Esophagus muscularis mucosa (tissue), 4 donors: ENCODE results near the gene MRPS25.

Source experiments
- EP300 ChIP-seq: sonication (generic); formaldehyde crosslinking; IDR thresholded peaks from one replicate; pipeline ENCODE4 v1.6.1; 2017; ENCODE audit warnings: antibody characterized with exemption
- POLR2A ChIP-seq: fragments of 450-650 bp; IDR thresholded peaks from one replicate; pipeline ENCODE4 v1.6.1; 2017; ENCODE audit warnings: antibody characterized with exemption, moderate library complexity, mild to moderate bottlenecking, low read depth
- POLR2AphosphoS5 ChIP-seq, 2 donors: sonication (generic); formaldehyde crosslinking; IDR thresholded peaks; one replicate each; pipeline ENCODE4 v1.6.1; 2017; ENCODE audit warnings: antibody characterized with exemption in 2 of 2
- TF ChIP-seq, protein P1 (sequence below), 3 experiments: fragments of 200-600 bp in 2 of 3; fragments of 450-650 bp in 1 of 3; sonication (generic) in 2 of 3; IDR thresholded peaks; one replicate each; pipeline ENCODE4 v1.5.1; 2017 to 2019; ENCODE audit warnings: antibody characterized with exemption in 3 of 3, mild to moderate bottlenecking in 2 of 3, moderate library complexity in 1 of 3

DNA sequence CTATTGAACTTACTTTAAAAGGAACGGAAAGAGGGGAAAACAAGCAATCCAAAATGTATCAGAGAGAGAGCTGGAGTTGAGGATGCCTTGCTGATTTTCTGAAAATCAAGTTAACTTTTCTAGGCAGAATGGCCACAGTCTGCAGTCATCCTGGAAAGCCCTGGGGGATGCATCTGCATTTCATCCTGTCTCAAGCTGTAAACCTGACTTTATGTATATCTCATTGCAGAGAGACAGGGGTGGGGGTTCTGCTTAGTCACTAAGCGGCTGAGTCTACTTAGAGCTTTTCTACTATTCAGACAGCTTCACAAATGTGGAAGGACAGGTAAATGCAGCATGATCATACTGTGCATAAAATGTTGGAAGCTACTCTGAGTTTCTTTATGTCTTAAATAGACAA, 41.4 kb downstream of the MRPS25 start:
- TF ChIP-seq POLR2AphosphoS5 (IDR thresholded peaks at IDR 0.05) (no peak), POLR2A (no peak), EP300 (no peak)
- TF ChIP-seq, protein P1, sequence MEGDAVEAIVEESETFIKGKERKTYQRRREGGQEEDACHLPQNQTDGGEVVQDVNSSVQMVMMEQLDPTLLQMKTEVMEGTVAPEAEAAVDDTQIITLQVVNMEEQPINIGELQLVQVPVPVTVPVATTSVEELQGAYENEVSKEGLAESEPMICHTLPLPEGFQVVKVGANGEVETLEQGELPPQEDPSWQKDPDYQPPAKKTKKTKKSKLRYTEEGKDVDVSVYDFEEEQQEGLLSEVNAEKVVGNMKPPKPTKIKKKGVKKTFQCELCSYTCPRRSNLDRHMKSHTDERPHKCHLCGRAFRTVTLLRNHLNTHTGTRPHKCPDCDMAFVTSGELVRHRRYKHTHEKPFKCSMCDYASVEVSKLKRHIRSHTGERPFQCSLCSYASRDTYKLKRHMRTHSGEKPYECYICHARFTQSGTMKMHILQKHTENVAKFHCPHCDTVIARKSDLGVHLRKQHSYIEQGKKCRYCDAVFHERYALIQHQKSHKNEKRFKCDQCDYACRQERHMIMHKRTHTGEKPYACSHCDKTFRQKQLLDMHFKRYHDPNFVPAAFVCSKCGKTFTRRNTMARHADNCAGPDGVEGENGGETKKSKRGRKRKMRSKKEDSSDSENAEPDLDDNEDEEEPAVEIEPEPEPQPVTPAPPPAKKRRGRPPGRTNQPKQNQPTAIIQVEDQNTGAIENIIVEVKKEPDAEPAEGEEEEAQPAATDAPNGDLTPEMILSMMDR (IDR thresholded peaks at IDR 0.05), result no peak
